GM21619 (cell line): ENCODE results near the gene ATP6V0A1.

ENCODE experiments used
- ATAC-seq: cut with Tn5 transposase; IDR thresholded peaks from one replicate; pipeline ENCODE4 v1.9.1; 2021; ENCODE audit not compliant: unreplicated experiment

Gene ATP6V0A1

GRCh38 chr17:42559075-42559474, 100.4 kb downstream of the ATP6V0A1 start:
- no peak for ATAC-seq

GRCh38 chr17:42560246-42560645, 101.6 kb downstream of the ATP6V0A1 start:
- ATAC-seq = no peak

- ATAC-seq = no peak
These were observed 103.3 kb downstream of the ATP6V0A1 start, which contains the start of gene COASY for GRCh38 chr17:42561897-42562387. Gene COASY, plus strand, starts transcription at chr17:42562148. Its CDS starts 475 bp downstream, at chr17:42562623.

GRCh38 chr17:42562388-42563142, 103.9 kb downstream of the ATP6V0A1 start:
- no peak for ATAC-seq

GRCh38 chr17:42563143-42563509, 104.4 kb downstream of the ATP6V0A1 start:
- ATAC-seq = no peak

GRCh38 chr17:42563543-42563942, 104.9 kb downstream of the ATP6V0A1 start:
- no peak for ATAC-seq

GRCh38 chr17:42563950-42564349, 105.3 kb downstream of the ATP6V0A1 start:
- ATAC-seq = no peak

GRCh38 chr17:42564815-42565522, 106.3 kb downstream of the ATP6V0A1 start:
- ATAC-seq = no peak

GRCh38 chr17:42565523-42566214, 107.0 kb downstream of the ATP6V0A1 start:
- no peak for ATAC-seq

- ATAC-seq = no peak
These were observed 107.7 kb downstream of the ATP6V0A1 start for GRCh38 chr17:42566215-42566882.

GRCh38 chr17:42566883-42567573, 108.3 kb downstream of the ATP6V0A1 start, which contains the start of gene MLX:
Gene MLX, plus strand, starts transcription at chr17:42567100. Its CDS starts 25 bp downstream, at chr17:42567125.
- ATAC-seq = no peak

- ATAC-seq = no peak
These were observed 109.8 kb downstream of the ATP6V0A1 start for GRCh38 chr17:42568341-42569111.

- no peak for ATAC-seq
These were observed 113.0 kb downstream of the ATP6V0A1 start for GRCh38 chr17:42571435-42572225.
